ENCODE results near the gene TNS1. TPM values are rescaled to one million over a fixed set of nuclear protein-coding genes. Genes with fewer than 3 reads are reported as not detected.

Gene TNS1
- total and polyA plus RNA-seq, 9 of the 15 experiments (the other 6 are each of a cell fraction or from before 2014, with no cell fraction given), result 0.13 to 2.7 (median 0.77) TPM

DNA sequence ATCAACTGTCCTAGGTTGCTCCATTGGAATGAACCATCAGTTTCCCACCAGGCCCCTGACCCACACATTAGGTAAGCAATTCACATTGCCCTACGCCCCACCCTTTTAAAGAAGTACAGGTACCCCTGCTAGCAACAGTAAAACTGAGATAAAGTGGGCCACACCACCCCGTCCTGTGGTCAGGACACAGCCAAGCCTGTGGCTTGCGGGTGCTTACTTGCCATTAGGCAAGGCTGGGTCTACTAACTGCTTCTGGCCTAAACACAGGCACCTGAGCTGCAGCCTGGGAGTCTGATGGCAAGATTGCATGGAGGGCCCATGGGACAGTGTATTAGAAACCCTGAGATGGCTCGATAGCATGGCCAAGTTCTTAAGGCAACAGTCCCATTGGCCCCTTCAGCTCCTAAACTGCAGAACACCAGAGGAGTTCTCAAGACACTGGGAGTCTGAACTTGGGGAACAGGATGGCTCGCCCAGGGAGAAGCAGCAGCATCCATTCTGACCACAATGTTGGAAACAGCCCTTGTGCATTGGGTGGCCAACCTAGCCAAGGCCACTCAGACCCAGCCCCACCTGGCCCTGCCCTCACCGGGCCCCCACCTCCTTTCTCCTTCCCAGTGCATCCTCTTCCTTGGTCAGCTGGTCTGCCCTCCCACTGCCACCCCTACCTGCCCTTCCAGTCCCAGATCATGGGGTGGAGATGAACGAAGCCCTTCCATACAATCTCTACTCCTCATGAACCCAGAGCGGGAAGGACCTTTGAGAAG, 177.1 kb downstream of the TNS1 start:
- Histone ChIP-seq H3K4me1 (replicated peaks in 1 of 2; ENCODE audit: control insufficient read depth in 2 of 2, insufficient read depth in 2 of 2, low read length in 2 of 2) (peaks cover 30 to 34% of the 10 kb centered on the region in 2 experiments; a peak in 4 of 5 replicates), H3K9me3 (replicated peaks; ENCODE audit: control insufficient read depth, insufficient read depth, low read depth, low read length) (no peaks in the 10 kb centered on the region), H3K4me3 (no peak overlapping the region), H3K4me2 (ENCODE audit: insufficient read depth, low read length) (no peak overlapping the region), H3K9ac (ENCODE audit: insufficient read depth in 1 of 2, low read depth in 2 of 2, low read length in 2 of 2) (no peak overlapping the region; a peak in 1 of 4 replicates), H3K36me3 (ENCODE audit: control insufficient read depth, insufficient read depth, low read length) (no peaks in the 10 kb centered on the region; the same call in 2 of the 3 replicates), H2AFZ (ENCODE audit: low read depth, low read length) (no peak overlapping the region), H3K79me2 (ENCODE audit: control insufficient read depth, insufficient read depth, low read length) (no peaks in the 10 kb centered on the region), H3K27me3 (ENCODE audit: control insufficient read depth in 2 of 2, insufficient read depth in 2 of 2, low read length in 2 of 2) (no peaks in the 10 kb centered on the region), H3K27ac (ENCODE audit: extremely low read depth, low read depth, low read length) (no peak overlapping the region), H3K9me1 (ENCODE audit: control insufficient read depth, insufficient read depth, low read length) (no peaks in the 10 kb centered on the region), H4K20me1 (replicated peaks; ENCODE audit: control insufficient read depth, insufficient read depth, low read length) (no peaks in the 10 kb centered on the region)
- CTCF ChIA-PET (ENCODE audit: low intra/inter-chr PET ratio), result no interaction called here
- WGBS (ENCODE audit: insufficient coverage, low coverage, missing lambda C conversion rate), result 52% methylated on average over 8 of the region's 8 CpGs
- DNase-seq (ENCODE audit: extremely low read depth in 1 of 4, low spot score in 3 of 4) (no peak), FAIRE-seq (no peak), ATAC-seq (no peak)
- no TSS peak for BruUV-seq (replicated peaks)
- in situ Hi-C loops (cut with MboI), result no loop called here
- intact Hi-C loops (cut with micrococcal nuclease), result no loop called here
- POLR2A ChIA-PET, result interaction anchor here (0.6 kb wide), 1 partner anchor 219 kb away, joined by 3 read pairs; no protein-coding TSS in a partner anchor
- TF ChIP-seq ZNF324 (CRISPR knock-in tag; IDR thresholded peaks at IDR 0.05) (no peak), ZNF274 (IDR thresholded peaks at IDR 0.05; ENCODE audit: borderline replicate concordance, low read depth, low read length) (no peak), NFYB (IDR thresholded peaks at IDR 0.05; ENCODE audit: extremely low read depth, insufficient read length) (no peak), SRF (CRISPR knock-in tag; IDR thresholded peaks at IDR 0.05) (no peak), ZNF197 (CRISPR knock-in tag; IDR thresholded peaks at IDR 0.05; ENCODE audit: low read depth) (no peak)
- TF ChIP-seq, protein P1, sequence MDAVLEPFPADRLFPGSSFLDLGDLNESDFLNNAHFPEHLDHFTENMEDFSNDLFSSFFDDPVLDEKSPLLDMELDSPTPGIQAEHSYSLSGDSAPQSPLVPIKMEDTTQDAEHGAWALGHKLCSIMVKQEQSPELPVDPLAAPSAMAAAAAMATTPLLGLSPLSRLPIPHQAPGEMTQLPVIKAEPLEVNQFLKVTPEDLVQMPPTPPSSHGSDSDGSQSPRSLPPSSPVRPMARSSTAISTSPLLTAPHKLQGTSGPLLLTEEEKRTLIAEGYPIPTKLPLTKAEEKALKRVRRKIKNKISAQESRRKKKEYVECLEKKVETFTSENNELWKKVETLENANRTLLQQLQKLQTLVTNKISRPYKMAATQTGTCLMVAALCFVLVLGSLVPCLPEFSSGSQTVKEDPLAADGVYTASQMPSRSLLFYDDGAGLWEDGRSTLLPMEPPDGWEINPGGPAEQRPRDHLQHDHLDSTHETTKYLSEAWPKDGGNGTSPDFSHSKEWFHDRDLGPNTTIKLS (IDR thresholded peaks at IDR 0.05; ENCODE audit: borderline replicate concordance, low read depth), result no peak
- TF ChIP-seq, protein P2, sequence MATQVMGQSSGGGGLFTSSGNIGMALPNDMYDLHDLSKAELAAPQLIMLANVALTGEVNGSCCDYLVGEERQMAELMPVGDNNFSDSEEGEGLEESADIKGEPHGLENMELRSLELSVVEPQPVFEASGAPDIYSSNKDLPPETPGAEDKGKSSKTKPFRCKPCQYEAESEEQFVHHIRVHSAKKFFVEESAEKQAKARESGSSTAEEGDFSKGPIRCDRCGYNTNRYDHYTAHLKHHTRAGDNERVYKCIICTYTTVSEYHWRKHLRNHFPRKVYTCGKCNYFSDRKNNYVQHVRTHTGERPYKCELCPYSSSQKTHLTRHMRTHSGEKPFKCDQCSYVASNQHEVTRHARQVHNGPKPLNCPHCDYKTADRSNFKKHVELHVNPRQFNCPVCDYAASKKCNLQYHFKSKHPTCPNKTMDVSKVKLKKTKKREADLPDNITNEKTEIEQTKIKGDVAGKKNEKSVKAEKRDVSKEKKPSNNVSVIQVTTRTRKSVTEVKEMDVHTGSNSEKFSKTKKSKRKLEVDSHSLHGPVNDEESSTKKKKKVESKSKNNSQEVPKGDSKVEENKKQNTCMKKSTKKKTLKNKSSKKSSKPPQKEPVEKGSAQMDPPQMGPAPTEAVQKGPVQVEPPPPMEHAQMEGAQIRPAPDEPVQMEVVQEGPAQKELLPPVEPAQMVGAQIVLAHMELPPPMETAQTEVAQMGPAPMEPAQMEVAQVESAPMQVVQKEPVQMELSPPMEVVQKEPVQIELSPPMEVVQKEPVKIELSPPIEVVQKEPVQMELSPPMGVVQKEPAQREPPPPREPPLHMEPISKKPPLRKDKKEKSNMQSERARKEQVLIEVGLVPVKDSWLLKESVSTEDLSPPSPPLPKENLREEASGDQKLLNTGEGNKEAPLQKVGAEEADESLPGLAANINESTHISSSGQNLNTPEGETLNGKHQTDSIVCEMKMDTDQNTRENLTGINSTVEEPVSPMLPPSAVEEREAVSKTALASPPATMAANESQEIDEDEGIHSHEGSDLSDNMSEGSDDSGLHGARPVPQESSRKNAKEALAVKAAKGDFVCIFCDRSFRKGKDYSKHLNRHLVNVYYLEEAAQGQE (IDR thresholded peaks at IDR 0.05; ENCODE audit: borderline replicate concordance), result no peak
- TF ChIP-seq, protein P2 (CRISPR knock-in tag; IDR thresholded peaks at IDR 0.05; ENCODE audit: low read depth), result no peak
- TF ChIP-seq, protein P3, sequence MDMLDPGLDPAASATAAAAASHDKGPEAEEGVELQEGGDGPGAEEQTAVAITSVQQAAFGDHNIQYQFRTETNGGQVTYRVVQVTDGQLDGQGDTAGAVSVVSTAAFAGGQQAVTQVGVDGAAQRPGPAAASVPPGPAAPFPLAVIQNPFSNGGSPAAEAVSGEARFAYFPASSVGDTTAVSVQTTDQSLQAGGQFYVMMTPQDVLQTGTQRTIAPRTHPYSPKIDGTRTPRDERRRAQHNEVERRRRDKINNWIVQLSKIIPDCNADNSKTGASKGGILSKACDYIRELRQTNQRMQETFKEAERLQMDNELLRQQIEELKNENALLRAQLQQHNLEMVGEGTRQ (CRISPR knock-in tag; IDR thresholded peaks at IDR 0.05), result no peak
- TF ChIP-seq, protein P4, sequence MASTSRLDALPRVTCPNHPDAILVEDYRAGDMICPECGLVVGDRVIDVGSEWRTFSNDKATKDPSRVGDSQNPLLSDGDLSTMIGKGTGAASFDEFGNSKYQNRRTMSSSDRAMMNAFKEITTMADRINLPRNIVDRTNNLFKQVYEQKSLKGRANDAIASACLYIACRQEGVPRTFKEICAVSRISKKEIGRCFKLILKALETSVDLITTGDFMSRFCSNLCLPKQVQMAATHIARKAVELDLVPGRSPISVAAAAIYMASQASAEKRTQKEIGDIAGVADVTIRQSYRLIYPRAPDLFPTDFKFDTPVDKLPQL (IDR thresholded peaks at IDR 0.05; ENCODE audit: extremely low read depth, insufficient read length), result no peak

All from K562 (cell line).